ENCODE results near the gene ALDH4A1. TPM values are rescaled to one million over a fixed set of nuclear protein-coding genes. Genes with fewer than 3 reads are reported as not detected.
A peak's percentile ranks its signal among the peaks of the same experiment; 100 is the strongest.

Gene ALDH4A1
- total and polyA plus RNA-seq, 4 experiments from 2014 or later, result 1.1 to 1.6 (median 1.5) TPM

DNA sequence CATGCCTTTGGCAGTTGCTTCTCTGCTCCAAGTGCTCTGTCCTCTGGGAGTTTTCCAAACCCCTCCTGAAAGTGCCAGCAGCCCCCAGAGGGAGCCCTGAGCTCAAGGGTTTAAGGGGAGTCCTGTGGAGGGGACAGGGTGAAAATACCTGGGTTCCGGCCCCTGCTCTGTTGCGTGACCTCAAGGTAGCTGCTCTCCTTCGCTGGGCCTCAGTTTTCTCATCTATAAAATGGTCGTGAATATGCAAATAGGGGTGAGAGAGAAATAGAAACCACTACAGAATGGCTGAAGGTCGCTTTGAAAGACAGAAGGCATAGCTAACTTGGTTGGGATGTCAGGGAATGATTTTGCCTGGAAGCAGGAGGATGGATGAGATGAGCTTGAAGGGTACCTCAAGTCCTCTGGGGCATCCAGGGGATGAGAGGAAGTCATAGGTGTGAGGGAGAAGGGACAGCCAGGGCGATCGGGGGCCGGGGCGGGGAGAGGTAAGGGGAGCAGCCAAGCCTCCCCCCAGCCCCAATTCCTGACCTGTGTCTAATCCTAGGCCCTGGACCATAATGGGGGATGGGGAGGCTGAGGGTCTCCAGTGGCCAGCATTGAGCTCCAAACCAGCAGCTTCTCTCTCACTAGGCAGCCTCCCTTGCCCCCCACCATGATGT lies 41.7 kb upstream of the ALDH4A1 start:
- H3K36me3 Mint-ChIP-seq, result peaks cover 3 to 17% of the 10 kb centered on the region in 2 donors
- Histone ChIP-seq H3K27me3 (ENCODE audit: insufficient read depth, low read length) (no peaks in the 10 kb centered on the region), H3K9me3 (ENCODE audit: control insufficient read depth in 1 of 2, low read length in 2 of 2) (no peaks in the 10 kb centered on the region), H3K36me3 (ENCODE audit: insufficient read depth, low read length) (no peaks in the 10 kb centered on the region), H3K4me1 (ENCODE audit: insufficient read depth, low read length) (peaks cover 97% of the 10 kb centered on the region), H3K27ac (ENCODE audit: low read depth, low read length) (no peak overlapping the region), H3K4me3 (ENCODE audit: low read length in 2 of 2) (no peak overlapping the region)
- peak overlapping the region; percentile 61 to 93 (median 86) for H3K27ac Mint-ChIP-seq
- H3K4me3 Mint-ChIP-seq, result peak overlapping the region; percentile 43 to 73 (median 56)
- no peaks in the 10 kb centered on the region for H3K9me3 Mint-ChIP-seq
- DNase-seq, result no peak
- H3K27me3 Mint-ChIP-seq, result no peaks in the 10 kb centered on the region
- intact Hi-C loops (cut with micrococcal nuclease), result no loop called here
- ChIA-PET POLR2A (ENCODE audit: partially characterized antibody) (interaction anchor here (1.4 to 20.6 kb wide), 3 partner anchors 8 to 16 kb away, joined by 4 to 599 read pairs (median 34); partner anchors contain the start of gene IFFO2), CTCF (ENCODE audit: partially characterized antibody) (interaction anchor here (0.8 to 3.6 kb wide), 5 partner anchors 8 to 36 kb away, joined by 3 to 14 read pairs (median 7); no protein-coding TSS in a partner anchor)
- H3K4me1 Mint-ChIP-seq, result peaks cover 64 to 93% (median 86%) of the 10 kb centered on the region in 4 donors

DNA sequence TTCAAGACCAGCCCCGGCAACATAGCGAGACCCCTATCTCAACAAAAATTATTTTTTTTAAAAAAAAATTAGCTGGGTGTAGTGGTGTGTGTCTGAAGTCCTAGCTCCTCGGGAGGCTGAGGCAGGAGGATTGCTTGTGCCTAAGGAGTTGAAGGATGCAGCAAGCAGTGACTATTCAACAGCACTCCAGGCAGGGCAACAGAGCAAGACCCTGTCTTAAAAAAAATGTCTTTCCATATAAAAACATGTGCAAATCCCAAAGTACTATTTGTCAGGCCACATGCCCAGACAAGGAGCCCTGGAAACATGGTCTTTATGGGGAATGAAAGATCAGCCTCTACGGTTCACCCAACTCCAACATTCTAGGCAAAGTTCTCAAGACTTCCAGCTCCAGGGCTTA lies 40.8 kb upstream of the ALDH4A1 start:
- POLR2A ChIA-PET (ENCODE audit: partially characterized antibody), result interaction anchor here (1.4 to 20.6 kb wide), 3 partner anchors 9 to 15 kb away, joined by 4 to 599 read pairs (median 34); partner anchors contain the start of gene IFFO2
- H3K27ac ChIP-seq (ENCODE audit: low read depth, low read length), result no peak overlapping the region
- H3K9me3 ChIP-seq (ENCODE audit: control insufficient read depth in 1 of 2, low read length in 2 of 2), result no peaks in the 10 kb centered on the region
- Mint-ChIP-seq H3K36me3 (peaks cover 3 to 13% of the 10 kb centered on the region in 2 donors), H3K27me3 (no peaks in the 10 kb centered on the region), H3K27ac (peak overlapping the region in 4 of 7 donors; percentile 63 to 83 (median 72)), H3K4me3 (peak overlapping the region in 3 of 8 donors; percentile 7 to 28 (median 18)), H3K4me1 (peaks cover 56 to 93% (median 80%) of the 10 kb centered on the region in 4 donors), H3K9me3 (no peaks in the 10 kb centered on the region)
- H3K4me1 ChIP-seq (ENCODE audit: insufficient read depth, low read length), result peaks cover 97% of the 10 kb centered on the region
- DNase-seq, result no peak
- H3K4me3 ChIP-seq (ENCODE audit: low read length in 2 of 2), result no peak overlapping the region
- CTCF ChIA-PET (ENCODE audit: partially characterized antibody), result interaction anchor here (0.8 to 2.2 kb wide), 6 partner anchors 9 to 36 kb away, joined by 3 to 10 read pairs (median 6); no protein-coding TSS in a partner anchor
- no peaks in the 10 kb centered on the region for H3K27me3 ChIP-seq (ENCODE audit: insufficient read depth, low read length)
- intact Hi-C loops (cut with micrococcal nuclease), result no loop called here
- no peaks in the 10 kb centered on the region for H3K36me3 ChIP-seq (ENCODE audit: insufficient read depth, low read length)

DNA sequence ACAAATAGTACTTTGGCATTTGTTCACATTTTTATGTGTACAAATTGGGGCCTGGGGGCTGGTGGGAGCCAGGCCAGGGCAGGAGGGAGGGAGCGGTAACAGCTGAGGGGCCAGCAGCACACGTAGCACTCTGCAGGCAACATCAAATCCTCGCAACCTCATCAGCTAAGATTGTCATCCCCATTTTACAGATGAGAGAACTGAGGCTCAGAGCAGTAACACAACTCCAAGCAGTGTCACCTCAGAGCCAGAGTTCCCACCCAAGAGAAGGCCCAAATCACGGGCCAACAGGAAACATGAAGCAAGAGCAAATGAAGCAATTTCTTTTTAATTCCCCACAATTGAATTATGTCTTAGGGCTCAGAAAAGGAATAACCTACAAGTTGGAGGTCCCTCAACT lies 40.0 kb upstream of the ALDH4A1 start:
- ChIA-PET CTCF (ENCODE audit: partially characterized antibody) (interaction anchor here (1.0 to 2.0 kb wide), 4 partner anchors 19 to 35 kb away, joined by 3 to 10 read pairs (median 4); no protein-coding TSS in a partner anchor), POLR2A (ENCODE audit: partially characterized antibody) (interaction anchor here (1.4 to 20.6 kb wide), 3 partner anchors 10 to 14 kb away, joined by 4 to 599 read pairs (median 34); partner anchors contain the start of gene IFFO2)
- H3K27ac Mint-ChIP-seq, result peak overlapping the region in 4 of 7 donors; percentile 27 to 43 (median 36)
- Histone ChIP-seq H3K36me3 (ENCODE audit: insufficient read depth, low read length) (no peaks in the 10 kb centered on the region), H3K9me3 (ENCODE audit: control insufficient read depth in 1 of 2, low read length in 2 of 2) (no peaks in the 10 kb centered on the region), H3K4me3 (ENCODE audit: low read length in 2 of 2) (no peak overlapping the region), H3K27ac (ENCODE audit: low read depth, low read length) (peak overlapping the region; percentile 0), H3K4me1 (ENCODE audit: insufficient read depth, low read length) (peaks cover 96% of the 10 kb centered on the region), H3K27me3 (ENCODE audit: insufficient read depth, low read length) (no peaks in the 10 kb centered on the region)
- H3K4me1 Mint-ChIP-seq, result peaks cover 50 to 93% (median 78%) of the 10 kb centered on the region in 4 donors
- no peaks in the 10 kb centered on the region for H3K27me3 Mint-ChIP-seq
- peaks cover 3 to 13% of the 10 kb centered on the region in 2 donors for H3K36me3 Mint-ChIP-seq
- H3K4me3 Mint-ChIP-seq, result peak overlapping the region in 1 of 8 donors; percentile 1
- no peaks in the 10 kb centered on the region for H3K9me3 Mint-ChIP-seq
- DNase-seq, result no peak
- intact Hi-C loops (cut with micrococcal nuclease), result no loop called here

DNA sequence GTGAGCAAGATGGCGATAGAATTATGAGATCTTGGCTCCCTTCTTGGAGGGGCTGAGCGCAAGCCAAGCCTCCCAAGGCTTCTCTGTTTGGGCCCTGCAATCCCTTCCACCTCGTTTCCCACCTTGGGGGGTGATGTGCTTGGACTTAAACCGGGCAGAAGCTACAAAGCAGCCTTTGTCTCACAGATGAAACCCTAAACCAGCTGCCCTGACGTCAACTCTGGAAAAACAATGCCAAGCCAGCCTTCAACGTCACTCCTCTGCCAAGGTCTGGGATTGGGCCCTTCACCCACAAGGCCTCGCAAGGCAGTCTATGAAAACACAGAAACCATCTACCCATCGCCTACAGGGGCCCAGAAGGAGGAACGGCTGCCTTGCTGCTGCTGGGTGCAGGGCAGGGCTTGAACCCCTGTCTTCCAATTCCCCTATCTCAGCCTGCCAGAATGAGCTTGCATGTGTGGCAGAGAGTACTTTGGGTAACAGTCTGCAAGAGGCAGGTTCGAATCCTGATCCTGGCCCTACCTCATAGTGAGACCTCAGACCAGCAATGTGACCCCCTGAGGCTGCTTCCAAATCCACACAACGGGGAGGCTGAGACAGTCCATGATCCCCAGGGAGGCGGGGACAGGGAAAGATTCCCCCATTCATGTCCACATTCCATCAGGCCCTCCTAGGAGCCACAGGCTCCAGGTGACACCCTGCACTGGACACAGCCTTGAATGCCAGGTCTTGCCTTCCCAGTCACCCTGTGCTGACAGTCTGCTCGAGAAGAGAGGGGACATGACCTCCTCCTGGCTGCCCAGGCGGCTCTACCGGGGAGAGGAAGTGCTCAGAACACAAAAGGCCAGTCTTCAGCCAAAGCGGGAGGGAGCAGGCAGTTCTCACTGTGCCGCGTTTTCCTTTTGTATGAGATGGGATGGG lies 39.1 kb upstream of the ALDH4A1 start:
- H3K36me3 Mint-ChIP-seq, result peaks cover 3 to 16% of the 10 kb centered on the region in 2 donors
- Histone ChIP-seq H3K4me1 (ENCODE audit: insufficient read depth, low read length) (peaks cover 96% of the 10 kb centered on the region), H3K27me3 (ENCODE audit: insufficient read depth, low read length) (no peaks in the 10 kb centered on the region), H3K9me3 (ENCODE audit: control insufficient read depth in 1 of 2, low read length in 2 of 2) (no peaks in the 10 kb centered on the region), H3K4me3 (ENCODE audit: low read length in 2 of 2) (no peak overlapping the region), H3K36me3 (ENCODE audit: insufficient read depth, low read length) (no peaks in the 10 kb centered on the region), H3K27ac (ENCODE audit: low read depth, low read length) (peak overlapping the region; percentile 0)
- no peak for DNase-seq
- peaks cover 49 to 93% (median 78%) of the 10 kb centered on the region in 4 donors for H3K4me1 Mint-ChIP-seq
- CTCF ChIA-PET (ENCODE audit: partially characterized antibody), result interaction anchor here (1.0 to 2.0 kb wide), 4 partner anchors 18 to 35 kb away, joined by 3 to 10 read pairs (median 4); no protein-coding TSS in a partner anchor
- peak overlapping the region; percentile 46 to 94 (median 70) for H3K27ac Mint-ChIP-seq
- H3K9me3 Mint-ChIP-seq, result no peaks in the 10 kb centered on the region
- no peak overlapping the region for H3K4me3 Mint-ChIP-seq
- intact Hi-C loops (cut with micrococcal nuclease), result no loop called here
- H3K27me3 Mint-ChIP-seq, result no peaks in the 10 kb centered on the region
- POLR2A ChIA-PET (ENCODE audit: partially characterized antibody), result interaction anchor here (1.0 to 20.6 kb wide), 4 partner anchors 12 to 15 kb away, joined by 3 to 599 read pairs (median 19); partner anchors contain the start of gene IFFO2

DNA sequence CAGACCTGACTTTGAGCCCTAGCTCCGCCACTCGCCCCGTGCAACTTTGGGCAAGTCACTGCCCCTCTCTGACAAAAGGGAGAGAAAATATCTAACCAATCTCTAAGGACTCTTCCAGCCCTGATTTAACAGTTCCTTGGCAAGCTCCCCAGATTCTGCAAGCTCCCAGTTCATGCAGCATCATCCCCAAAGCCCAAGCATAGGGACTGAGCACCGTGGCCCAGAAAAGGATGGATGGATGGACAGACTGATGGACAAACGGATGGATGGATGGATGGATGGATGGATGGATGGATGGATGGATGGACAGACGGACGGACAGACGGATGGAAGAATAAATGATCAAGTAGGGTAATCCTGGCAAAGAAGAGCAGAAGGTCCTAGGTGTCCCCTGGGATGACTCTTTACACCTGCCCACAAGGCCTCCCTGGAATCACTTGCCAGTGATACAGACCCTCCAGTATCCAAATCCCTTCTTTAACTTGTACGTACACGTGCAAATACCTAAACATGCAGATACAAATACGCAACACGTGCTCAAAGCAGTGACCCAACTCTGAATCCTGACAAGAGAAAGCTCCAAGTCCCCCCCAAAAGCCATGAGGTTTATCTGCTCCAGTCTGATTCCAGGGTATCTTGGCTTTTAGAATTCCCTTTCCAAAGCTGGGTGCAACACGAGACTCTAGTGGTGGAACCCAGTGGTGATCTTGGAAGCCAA lies 38.1 kb upstream of the ALDH4A1 start:
- no peaks in the 10 kb centered on the region for H3K9me3 ChIP-seq (ENCODE audit: control insufficient read depth in 1 of 2, low read length in 2 of 2)
- no peaks in the 10 kb centered on the region for H3K27me3 ChIP-seq (ENCODE audit: insufficient read depth, low read length)
- DNase-seq, result no peak
- peaks cover 3 to 16% of the 10 kb centered on the region in 2 donors for H3K36me3 Mint-ChIP-seq
- intact Hi-C loops (cut with micrococcal nuclease), result no loop called here
- ChIA-PET CTCF (ENCODE audit: partially characterized antibody) (interaction anchor here (0.6 to 1.0 kb wide), 2 partner anchors 32 to 46 kb away, joined by 3 to 5 read pairs; no protein-coding TSS in a partner anchor), POLR2A (ENCODE audit: partially characterized antibody) (interaction anchor here (1.0 to 20.6 kb wide), 3 partner anchors 12 to 16 kb away, joined by 3 to 599 read pairs (median 4); partner anchors contain the start of gene IFFO2)
- H3K4me1 Mint-ChIP-seq, result peaks cover 46 to 94% (median 79%) of the 10 kb centered on the region in 4 donors
- H3K4me1 ChIP-seq (ENCODE audit: insufficient read depth, low read length), result peaks cover 96% of the 10 kb centered on the region
- no peaks in the 10 kb centered on the region for H3K36me3 ChIP-seq (ENCODE audit: insufficient read depth, low read length)
- H3K27me3 Mint-ChIP-seq, result no peaks in the 10 kb centered on the region
- peak overlapping the region in 4 of 8 donors; percentile 7 to 34 (median 8) for H3K4me3 Mint-ChIP-seq
- H3K27ac ChIP-seq (ENCODE audit: low read depth, low read length), result no peak overlapping the region
- H3K9me3 Mint-ChIP-seq, result no peaks in the 10 kb centered on the region
- H3K4me3 ChIP-seq (ENCODE audit: low read length in 2 of 2), result no peak overlapping the region
- H3K27ac Mint-ChIP-seq, result peak overlapping the region; percentile 8 to 94 (median 88)

Measured in CD4-positive, alpha-beta memory T cell (primary cell).